GM12892 (cell line): ENCODE results near the gene CACNA2D2.

Experiments
- POLR2A ChIP-seq: IDR thresholded peaks from 2 replicates; pipeline ENCODE4 v1.6.1; 2011; ENCODE audit warnings: low read depth, low read length, control low read depth
- POLR2AphosphoS5 ChIP-seq: IDR thresholded peaks from 2 replicates; pipeline ENCODE4 v1.6.1; 2011; ENCODE audit warnings: low read depth, low read length, control low read depth
- TAF1 ChIP-seq: IDR thresholded peaks from 2 replicates; pipeline ENCODE4 v1.6.1; 2011; ENCODE audit warnings: low read depth, mild to moderate bottlenecking, control low read depth, low read length, borderline replicate concordance

DNA sequence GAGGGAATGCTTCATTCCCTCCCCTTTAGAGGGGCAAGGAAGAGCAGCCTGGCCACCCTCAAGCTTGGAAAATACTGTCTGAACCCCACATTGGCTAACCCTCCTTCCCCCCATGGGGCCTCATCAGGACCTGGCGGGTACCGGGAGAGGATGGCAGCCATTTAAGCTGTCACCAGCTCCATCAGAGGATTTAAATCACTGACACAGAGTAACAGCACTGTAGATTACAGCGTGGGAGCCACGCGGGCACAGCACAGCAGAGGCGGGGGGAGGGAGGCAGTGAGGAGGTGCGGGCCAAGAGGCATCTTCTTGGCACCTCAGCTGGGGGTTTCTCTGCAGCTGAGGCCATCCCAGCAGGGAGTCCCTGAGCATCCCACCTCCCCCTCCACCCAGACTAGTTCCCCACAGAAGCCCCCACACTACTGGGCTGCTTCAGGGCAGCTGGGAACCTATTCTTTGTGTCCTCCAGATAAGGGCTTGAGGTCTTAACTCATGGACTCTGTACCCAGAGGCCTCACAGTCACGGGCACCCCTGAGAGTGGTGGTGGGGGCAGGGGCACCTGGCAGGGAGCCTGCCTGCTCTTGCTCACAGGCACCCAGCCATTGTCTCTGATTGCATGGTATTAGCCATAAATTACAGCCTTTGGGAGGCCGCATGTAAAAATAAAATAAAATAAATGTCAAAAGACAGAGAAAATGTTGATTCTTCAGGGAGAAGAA, 21.9 kb upstream of the CACNA2D2 start:
- no peak for TF ChIP-seq POLR2A
- TF ChIP-seq POLR2AphosphoS5, result no peak
- no peak for TF ChIP-seq TAF1
